HG03457 (cell line): Measurements from ENCODE around the gene PIGZ.
"Not testable (repeated sequence)": the region's sequence is repeated elsewhere in the genome, so short reads cannot be mapped to it uniquely, and the experiment has no call there.

Experiments used
- ATAC-seq: cut with Tn5 transposase; IDR thresholded peaks from one replicate; pipeline ENCODE4 v1.9.1; 2021; ENCODE audit warnings: moderate number of reproducible peaks; ENCODE audit not compliant: unreplicated experiment

PIGZ gene

GRCh38 chr3:196951371-196951770 is 17.3 kb downstream of the PIGZ start:
- ATAC-seq: no peak

DNA sequence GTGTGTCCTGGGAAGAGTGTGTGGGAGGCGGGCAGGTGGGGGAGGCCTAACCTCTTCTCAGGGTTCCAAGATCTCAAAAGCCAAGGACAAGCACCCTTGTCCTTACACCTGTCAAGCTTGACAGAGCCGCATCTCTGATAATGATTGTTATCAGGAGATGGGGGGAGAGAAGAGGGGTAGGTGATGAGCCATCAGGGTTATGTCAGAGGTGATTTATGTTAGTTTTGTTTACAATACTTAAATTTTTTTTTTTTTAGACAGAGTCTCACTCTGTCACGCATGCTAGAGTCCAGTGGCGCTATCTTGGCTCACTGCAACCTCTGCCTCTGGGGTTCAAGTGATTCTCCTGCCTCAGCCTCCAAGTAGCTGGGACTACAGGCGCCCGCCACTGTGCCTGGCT is 18.9 kb downstream of the PIGZ start:
- no peak for ATAC-seq

GRCh38 chr3:196949285-196949619 is 19.4 kb downstream of the PIGZ start:
- no peak for ATAC-seq

GRCh38 chr3:196948442-196949284 is 20.0 kb downstream of the PIGZ start:
- ATAC-seq: no peak

- no peak for ATAC-seq
These were observed 20.7 kb downstream of the PIGZ start for GRCh38 chr3:196947860-196948441.

DNA sequence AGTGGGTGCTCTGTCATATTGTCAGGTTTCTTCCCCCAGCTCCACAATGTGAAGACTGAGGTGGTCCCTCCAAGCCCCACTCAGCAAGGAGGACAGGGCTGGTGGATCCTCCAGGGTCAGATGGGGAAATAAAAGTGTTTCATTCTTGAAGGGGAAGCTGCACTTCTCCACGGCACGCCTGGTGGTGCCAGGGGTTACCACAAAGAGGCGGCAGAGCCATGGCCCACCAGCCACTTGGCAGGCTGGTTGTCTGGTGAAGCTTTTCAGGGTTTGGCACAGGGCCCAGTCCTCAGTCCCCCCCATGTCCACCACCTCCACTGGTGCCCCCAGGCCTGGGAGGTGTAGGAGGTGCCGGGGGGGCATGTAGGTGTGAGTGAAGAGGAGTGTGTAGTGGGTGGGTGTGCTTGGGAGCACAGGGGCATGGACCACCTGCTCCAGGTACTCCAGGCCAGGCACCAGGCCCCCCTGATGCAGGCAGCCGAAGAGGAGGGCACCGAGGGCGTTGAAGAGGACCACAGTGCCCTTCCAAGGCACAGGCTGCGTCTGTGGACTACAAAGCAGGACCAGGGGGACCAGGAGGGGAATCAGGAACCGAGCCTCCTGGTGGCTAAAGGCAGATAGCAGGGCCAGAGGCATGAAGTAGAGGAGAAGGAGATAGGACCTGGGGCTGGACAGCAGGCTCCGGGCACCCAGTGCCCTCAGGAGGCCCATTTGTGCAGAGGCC is 21.3 kb downstream of the PIGZ start:
- no peak for ATAC-seq

GRCh38 chr3:196944037-196944790 is 24.4 kb downstream of the PIGZ start:
- not testable (repeated sequence) for ATAC-seq

DNA sequence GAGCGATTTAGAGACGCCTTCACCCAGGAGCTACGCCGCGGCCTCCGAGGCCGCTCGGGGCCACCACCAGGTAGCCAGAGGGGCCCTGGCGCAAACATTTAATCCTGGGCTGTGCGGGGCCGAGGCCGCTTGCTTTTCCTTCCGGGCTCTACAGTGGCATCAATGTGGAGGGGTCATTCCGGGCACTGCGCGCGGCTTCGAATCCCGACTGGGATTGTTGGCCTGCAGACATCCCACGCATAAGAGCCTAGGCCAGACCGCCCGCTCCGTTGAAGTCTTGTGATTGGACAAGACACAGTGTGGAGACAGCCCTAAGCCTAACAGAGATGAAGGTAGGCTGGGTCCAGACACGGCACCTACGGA is 25.7 kb downstream of the PIGZ start:
- peak; percentile 6 for ATAC-seq

DNA sequence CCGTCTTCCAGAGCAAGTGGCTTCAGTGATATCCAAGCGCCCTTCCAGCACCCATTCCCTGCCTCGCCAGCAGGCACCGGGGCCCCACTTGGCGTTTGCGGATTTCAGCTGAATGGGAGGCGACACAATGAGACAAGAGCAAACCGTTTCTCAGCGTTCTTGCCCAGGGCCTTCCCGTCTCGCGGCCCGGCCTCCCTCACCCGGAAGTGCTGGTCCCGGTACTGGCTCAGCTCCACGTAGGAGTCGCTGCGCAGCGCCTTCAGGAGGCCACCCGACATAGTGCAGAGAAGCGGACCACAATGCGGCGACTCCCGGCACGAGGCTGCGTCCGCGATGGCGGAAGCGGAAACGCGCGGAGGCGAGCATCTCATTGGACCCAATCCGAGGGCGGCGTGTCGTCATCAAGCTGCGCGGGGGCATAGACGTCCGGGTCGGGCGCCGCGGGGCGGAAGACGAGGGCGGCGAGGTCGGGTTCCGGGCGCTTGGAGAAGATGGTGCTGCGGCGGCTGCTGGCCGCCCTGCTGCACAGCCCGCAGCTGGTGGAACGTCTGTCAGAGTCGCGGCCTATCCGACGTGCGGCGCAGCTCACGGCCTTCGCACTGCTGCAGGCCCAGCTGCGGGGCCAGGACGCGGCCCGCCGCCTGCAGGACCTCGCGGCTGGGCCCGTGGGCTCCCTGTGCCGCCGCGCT is 26.3 kb downstream of the PIGZ start, which contains the start of gene NCBP2:
Gene NCBP2 (minus strand): TSS at position 303 of the 689 bp plus-strand sequence. CDS start 25 bp downstream, at position 278.
- ATAC-seq: peak; percentile 80

DNA sequence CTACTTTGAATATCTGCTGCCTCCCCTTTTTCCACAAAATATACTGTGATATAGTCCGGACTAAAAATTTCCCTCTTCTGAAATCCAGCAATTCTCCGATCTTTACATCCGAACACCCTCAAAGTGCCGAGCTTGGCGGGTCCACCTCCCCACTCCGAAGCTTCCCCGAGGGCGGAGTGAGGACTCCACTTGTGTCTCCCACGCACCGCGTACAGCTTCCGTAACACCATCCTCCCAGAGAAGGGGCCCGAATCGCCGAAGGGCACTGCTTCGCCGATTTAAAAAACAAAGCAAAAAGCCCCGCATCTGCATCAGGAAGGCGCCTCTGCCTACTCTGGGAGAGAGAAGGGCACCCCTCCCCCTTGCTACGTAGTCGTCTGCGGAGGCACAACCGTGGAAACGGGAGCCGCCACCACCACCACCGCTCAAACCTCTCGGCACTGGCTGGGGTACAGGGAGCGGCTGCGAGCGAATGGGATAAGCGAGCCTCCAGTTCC is 26.9 kb downstream of the PIGZ start:
- peak; percentile 9 for ATAC-seq

GRCh38 chr3:196938576-196938975 is 30.1 kb downstream of the PIGZ start:
- ATAC-seq: no peak

DNA sequence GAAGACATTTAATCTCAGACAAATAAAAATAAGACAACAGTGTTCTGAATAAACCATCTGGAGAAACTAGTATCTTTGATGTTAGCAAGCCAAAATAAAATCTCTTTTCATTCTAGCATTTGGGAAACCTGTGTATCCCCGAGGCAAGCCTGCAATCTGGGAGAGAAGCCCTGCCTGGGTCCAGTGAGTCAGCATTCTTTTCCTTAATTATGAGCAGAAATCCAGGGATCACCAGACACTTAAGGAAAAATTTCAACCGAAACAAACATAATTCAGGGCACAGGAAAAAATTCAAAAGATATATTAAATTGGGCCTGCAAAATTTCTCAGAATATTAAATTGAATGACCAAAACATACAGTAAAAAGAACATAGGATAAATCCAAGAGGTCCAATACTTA is 30.5 kb downstream of the PIGZ start:
- no peak for ATAC-seq

DNA sequence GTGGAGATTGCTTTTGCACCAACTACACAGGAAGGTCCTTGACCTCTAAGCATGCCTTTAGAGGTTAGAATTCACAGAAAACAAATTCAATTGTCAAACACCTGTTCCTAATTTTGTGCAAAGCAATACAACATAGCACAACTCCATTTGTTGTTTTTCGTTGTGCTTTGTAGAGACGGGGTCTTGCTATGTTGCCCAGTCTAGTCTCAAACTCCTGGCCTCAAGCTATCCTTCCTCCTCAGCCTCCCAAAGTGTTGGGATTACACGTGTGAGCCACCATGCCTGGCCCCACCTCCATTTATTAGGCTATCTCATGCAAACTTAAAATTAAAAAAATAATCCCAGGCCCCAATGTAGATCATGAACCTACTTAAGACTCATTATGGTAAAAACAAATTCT is 32.3 kb downstream of the PIGZ start:
- no peak for ATAC-seq

DNA sequence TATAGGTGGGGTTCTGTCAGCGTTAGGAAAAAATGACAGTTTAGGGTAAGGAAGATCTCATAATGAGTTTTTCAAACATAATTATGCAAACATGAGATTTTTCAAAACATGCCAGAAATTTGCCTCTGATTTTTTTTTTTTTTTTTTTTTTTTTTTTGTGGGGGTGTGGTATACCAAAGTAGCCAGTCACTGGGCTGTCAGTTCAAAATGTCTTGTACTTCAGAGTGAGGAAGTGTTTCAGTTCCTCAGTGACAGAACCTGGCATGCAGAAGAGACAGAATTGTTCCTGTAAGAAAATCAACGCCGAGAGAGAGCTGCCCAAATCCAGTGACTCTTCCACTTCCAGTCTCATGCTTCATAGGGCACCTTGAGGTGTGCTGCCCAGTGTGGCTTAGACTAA is 36.0 kb downstream of the PIGZ start:
- ATAC-seq: no peak

DNA sequence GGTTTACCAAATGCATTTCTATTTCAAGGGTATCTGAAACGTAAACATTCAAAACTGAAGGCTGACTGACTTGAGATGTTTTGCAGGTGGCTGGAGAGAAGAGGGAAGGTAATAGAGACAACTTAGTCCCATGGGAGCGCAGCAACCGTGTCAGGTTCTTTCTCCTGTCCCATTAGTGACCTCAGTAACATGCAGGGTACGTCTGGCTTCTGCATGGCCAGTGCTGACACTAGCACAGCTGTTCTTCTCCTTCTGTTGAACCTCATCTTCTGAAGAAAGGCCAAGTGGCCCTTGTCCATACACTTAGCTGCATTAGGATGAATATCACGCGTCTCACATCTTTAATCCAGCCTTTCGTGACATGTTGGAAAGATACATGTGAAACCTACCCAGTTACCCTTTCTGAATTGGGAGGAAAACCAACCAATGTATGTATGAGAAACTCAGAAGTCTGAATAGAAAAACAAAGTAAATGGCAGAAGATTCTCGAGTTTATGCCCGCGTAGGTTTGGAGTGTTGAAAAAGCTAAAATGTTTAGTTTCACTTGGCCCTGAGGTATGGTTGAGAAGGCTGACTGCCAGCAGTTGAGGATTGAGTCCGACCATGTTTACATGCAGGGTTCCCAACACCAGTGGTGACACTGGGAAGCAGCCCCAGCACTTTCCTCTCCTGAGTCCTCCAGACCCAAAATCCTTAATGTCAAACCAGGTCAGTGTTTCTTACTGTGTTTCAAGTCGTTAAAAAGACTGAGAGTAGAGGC is 36.6 kb downstream of the PIGZ start:
- ATAC-seq: no peak

- no peak for ATAC-seq
These were observed 37.5 kb downstream of the PIGZ start for GRCh38 chr3:196931157-196931556.

DNA sequence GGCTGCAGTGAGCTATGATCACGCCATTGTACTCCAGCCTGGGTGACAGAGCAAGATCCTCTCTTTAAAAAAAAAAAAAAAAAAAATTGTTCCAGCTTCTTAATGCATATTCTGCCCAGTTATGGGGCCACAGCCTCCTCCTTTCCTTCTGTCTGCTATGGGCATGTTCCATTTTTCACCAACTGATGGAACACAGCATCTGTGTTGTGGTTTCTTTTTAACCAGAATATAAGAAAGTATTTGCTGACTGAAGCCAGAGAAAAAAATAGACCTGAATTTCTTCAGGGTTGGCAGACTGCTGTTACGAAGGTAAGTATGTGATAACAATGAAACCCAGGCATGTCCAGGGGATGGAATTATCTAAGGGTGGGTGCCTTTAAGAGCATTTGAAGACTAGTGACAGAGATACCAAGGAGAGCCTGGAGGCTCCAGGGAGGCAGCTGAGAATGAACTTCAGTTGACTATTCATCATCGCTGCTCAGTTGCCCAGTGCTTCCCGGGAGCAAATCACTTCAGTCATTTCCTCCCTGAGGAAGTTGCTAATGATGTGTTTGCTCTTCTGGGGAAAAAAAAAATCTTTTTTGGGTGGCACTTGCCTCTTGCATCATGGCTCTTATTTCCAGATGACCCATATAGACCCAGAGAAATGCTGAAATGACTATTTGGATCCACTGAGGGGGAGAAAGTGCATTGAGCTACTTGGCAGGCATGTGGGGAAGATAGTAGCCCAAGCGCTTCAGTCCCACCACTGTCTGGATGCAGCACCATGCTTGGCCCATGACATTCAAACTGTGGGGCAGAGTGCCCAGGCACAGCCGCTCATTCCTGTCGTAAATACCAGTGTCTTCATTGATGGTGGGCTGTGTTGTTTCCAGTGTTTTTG is 40.8 kb downstream of the PIGZ start:
- ATAC-seq: no peak

GRCh38 chr3:196920733-196921132 is 47.9 kb downstream of the PIGZ start:
- ATAC-seq: no peak

DNA sequence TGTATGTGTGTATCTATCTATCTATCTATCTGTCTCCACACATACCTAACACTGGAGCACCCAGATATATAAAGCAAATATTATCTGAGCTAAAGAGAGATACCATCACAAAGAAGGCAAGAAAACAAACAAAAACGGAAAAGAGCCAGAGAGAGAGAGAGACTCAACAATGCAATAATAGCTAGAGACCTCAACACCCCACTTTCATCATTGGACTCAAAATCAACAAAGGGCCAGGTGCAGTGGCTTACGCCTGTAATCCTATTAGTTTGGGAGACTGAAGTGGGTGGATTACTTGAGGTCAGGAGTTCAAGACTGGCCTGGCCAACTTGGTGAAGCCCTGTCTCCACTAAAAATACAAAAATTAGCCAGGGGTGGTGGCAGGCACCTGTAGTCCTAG is 49.7 kb downstream of the PIGZ start:
- ATAC-seq: no peak
